GM18511 (cell line): ENCODE results near the gene KLHL6.
A peak's percentile ranks its signal among the peaks of the same experiment; 100 is the strongest.

Experiments
- ATAC-seq: cut with Tn5 transposase; IDR thresholded peaks from one replicate; pipeline ENCODE4 v1.9.1; 2021; ENCODE audit warnings: mild to moderate bottlenecking, moderate library complexity; ENCODE audit not compliant: unreplicated experiment

Gene KLHL6

GRCh38 chr3:183566880-183567279 lies 11.4 kb upstream of the KLHL6 start:
- no peak for ATAC-seq

- no peak for ATAC-seq
Observed at GRCh38 chr3:183564046-183564445, 8.5 kb upstream of the KLHL6 start.

DNA sequence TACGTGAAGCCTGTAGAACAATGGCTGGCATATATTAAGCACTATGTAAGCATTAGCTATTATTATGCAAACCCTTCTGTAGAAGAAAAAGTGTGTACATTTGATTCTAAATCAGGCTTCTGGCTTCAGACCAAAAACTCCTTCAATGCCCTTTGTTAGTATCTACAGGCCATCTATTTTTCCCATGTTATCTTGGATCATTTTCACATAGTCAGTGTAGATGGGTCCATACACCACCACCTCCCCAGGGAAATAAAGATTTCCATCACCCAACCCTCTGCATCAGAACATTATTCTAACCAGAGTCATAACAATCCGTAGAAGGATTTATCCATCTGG lies 8.0 kb upstream of the KLHL6 start:
- no peak for ATAC-seq

DNA sequence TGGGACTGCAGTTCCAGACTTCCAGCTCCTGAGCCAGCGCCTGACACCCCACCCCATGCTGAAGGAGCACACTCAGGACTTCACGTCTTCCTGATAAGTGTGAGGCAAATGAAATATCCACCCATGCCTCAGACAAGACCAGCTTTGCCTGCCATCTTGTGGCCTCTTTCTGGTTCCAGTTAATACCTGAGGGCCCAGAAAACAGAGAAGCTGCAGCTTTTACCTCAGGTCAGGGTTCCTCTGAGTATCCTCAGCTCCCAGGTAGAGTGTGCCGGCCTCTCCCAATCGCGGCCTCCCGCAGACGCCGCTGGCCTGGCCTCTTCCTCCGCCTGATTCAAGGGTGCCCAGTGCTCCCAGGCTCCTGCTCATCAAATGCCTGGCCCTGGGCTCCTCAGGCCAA lies 5.1 kb upstream of the KLHL6 start:
- ATAC-seq, result no peak

- ATAC-seq, result no peak
Observed at GRCh38 chr3:183558495-183558894, 3.0 kb upstream of the KLHL6 start.

- ATAC-seq, result no peak
Observed at GRCh38 chr3:183556722-183557121, 1.2 kb upstream of the KLHL6 start.

DNA sequence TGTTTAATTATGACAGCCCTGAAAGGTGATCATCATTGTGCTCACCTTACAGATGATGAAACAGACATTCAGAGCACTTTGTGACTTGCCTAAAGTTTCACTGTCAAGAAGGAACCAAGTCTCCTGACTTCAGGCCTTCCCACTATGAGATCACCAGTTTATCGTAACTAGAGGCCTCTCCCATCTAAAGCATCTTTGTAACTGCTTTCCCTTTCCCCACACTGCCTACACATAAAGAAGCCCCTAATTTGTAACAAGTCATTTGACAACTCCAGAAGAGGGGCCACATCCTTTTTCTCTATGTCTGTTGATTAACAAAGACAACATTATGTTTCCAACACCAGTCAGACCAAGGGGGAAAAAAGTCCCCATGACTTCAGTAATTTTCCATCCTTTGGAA lies 1.1 kb downstream of the KLHL6 start:
- no peak for ATAC-seq

- ATAC-seq, result no peak
Observed at GRCh38 chr3:183553334-183554026, 2.0 kb downstream of the KLHL6 start.

DNA sequence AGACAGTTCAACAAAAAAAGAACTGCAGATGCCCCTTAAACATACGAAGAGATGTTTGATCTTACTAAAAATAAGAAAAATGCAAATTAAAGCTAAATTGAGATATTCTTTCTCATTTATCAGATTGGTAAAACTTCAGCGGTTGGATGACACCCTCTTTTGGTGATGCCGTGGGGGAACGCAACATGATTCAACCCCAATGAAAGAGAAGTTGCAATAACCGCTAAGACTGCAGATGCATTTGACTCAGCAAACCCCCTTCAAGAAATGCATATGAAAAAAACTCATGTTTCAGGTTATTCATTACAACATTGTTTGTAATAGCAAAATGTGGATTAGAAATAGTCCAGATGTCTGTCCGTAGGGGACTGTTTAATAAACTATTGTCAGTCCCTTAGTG lies 3.6 kb downstream of the KLHL6 start:
- no peak for ATAC-seq

GRCh38 chr3:183548262-183548769 lies 7.2 kb downstream of the KLHL6 start:
- ATAC-seq, result no peak

DNA sequence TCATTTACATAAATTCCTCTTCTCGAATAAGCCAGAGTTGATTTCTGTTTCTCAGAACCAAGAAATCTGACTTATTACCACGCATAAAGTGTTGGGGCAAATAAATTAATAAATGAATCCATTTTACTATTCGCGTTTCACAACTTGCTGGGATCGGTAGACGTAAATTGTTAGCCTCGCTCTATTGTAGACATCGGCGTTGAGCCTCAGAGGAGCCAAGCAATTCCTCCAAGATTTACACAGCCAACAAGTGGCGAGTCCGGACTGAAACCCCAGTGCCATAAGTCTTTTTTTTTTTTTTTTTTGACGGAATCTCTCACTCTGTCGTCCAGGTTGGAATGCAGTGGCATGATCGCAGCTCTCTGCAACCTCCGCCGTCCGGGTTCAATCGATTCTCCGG lies 8.9 kb downstream of the KLHL6 start:
- ATAC-seq, result no peak

GRCh38 chr3:183545708-183546107 lies 9.8 kb downstream of the KLHL6 start:
- no peak for ATAC-seq

DNA sequence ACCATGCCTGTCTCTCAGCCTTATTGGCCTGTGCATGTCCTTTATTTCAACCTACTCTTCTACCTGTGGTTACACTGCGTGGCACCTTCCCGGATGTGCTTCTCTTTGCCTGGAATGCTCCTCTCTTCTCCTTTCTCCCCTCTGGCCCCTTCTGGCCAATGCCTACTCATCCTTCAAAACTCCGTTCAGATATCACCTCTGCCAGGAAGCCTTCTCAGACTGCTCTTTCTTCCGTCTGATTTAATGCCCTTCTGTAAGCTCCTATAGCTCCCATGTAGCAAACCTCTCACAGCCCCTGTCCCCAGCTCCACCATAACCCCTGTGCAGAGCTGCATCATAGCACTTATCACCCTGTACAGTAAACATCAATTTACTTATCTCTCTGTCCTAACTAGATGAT lies 13.2 kb downstream of the KLHL6 start:
- no peak for ATAC-seq

DNA sequence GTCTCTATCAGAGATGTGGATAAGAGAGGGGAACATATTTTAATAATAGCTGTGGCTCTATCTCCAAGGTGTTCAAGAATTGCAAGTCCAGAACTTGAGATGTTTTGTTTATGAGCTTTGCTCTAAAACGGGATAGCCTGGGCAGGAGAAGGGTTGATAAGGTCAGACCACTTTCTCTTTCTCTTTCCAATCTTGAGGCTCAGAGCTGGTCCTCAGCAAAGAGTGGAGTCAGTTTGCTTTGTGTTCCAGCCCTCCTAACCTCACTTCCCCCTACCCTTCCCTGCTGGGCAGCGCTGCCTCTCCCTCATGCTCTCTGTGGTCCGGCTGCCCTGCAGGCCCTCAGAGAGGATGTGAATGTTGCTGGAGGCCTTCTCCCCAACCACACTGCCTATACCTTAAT lies 13.8 kb downstream of the KLHL6 start:
- peak; percentile 35 for ATAC-seq

DNA sequence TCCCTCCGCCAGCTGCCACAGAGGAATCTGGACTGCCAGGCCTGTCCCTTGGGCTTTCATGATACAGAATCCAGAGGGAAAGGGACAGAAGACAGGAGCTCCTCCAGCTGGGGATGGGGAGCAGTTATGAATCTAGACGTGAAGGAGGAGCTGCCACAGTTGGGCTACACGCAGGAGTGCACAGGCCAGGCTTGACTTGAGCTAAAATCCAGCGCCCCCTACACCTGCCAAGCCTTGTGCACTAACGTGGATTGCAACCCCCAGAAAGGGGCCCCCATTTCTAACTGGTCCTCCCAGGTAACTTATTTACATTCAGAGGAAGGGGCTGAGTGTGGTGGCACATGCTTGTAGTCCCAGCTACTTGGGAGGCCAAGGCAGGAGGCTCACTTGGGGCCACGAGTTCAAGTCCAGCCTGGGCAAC lies 14.3 kb downstream of the KLHL6 start:
- ATAC-seq, result peak; percentile 23

DNA sequence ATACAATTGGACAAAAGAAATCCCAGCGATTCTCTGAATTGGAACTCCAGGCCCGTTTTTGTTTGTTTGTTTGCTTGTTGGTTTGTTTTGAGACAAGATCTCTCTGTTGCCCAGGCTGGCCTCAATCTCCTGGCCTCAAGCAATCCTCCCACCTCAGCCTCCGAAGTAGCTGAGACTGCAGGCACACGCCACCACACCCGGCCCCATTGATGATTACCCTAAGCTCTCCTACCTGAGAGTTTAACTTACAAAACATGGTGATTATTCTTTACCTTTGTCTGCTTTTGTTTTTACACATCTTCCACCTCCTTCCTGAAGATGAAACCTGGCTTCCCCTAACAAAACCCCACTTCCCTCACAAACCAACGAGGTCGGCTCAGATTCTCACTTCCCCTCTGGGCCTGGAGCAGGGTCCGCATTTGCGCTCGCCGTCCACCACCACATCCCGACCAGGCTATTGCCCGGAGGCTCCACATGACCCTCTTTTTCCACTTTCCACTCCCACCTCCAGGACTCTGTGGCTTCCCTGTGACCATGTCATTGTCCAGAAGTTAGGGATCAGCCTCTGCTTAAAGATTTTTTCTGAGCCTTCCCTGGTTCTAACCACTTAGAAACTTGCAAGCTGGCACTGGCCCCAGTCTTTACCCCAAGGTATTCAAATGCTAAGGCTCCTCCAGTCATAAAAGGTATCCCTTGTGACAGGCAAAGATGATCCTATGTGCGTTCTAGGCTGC lies 14.8 kb downstream of the KLHL6 start:
- peak; percentile 50 for ATAC-seq

DNA sequence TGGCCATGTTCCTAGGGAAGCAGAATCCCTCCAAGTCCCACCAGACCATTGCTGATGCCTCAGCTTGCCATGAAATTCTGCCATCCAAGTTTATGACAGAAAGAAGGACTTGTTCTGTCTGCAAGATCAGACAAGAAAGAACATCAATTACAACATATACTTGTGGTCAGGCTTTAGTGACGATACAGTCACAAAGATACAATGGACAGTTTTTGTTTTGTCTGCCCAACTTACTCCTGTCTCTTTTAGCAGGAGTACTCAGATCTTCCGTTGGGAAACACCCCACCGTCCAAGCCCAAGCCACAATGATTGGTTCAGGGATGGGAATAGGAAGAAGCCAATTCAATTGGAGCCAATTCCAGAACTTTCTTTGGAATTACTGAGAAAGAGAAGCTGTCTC lies 15.7 kb downstream of the KLHL6 start:
- no peak for ATAC-seq

DNA sequence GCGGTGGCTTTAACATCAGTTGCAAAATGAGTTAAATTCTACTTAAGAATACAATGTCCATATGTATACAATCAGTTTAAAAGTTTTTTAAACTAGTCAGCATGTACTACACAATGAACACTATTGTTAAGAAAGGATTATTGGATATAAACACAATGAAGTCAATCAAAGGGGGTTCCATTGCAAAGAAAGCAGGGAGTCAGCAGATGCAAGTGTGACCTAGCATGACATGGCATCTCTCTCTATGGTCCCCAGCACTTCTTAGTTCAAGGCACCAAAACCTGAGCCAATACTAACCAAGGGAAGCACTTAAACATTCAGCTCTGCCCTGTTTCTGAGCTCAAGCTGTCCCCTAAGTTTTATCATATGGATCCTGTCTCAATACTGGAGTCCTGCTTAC lies 17.0 kb downstream of the KLHL6 start:
- ATAC-seq, result no peak

DNA sequence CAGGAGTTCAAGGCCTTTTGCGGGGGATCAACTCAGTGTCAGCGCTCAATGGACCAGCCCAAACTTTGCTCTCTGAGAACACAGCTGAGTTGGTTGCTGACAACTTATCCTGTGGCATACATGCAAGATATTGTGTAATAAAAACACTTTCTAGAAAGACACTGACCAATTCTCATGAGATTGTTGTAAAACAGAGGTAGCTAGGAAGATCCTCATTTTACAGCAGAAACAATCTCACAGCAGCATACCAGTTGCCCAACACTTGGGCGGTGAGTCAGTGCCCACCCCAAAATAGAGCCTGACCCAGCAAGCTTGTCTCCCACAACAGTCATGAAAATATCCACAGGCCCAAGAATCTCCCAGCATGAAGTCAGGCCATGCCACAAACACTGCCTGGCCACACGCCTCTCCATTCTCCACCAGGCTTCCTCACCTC lies 18.2 kb downstream of the KLHL6 start:
- no peak for ATAC-seq

DNA sequence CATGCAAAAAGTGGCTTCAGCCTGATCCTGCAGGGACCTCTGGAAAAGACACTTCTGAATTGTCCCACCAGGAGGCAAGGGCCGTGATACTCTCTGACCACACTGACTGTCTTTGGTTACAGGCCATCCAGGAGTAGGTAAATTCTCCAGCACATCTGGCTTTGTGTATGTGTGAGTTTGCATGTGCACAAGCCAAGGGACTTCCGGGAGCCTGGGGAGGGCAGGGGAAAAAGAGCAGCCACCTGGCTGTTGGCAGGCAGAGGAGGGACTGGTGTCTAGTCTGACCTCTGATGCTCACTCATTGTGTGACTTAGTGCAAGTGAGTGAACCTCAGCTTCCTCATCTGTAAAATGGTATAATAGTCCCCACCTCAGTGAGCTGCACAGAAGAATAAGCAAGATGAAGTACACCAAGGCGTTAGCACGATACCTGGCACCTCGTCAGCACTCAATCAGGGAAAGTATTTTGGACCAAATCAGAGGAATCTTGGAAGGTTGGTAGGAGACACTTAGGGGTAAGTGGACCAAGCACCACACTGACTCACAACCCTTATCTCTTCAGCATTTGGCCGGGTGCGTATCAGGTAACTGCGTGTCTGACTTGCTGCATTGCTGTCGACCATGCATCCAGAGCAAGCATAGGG lies 19.1 kb downstream of the KLHL6 start:
- peak; percentile 67 for ATAC-seq

DNA sequence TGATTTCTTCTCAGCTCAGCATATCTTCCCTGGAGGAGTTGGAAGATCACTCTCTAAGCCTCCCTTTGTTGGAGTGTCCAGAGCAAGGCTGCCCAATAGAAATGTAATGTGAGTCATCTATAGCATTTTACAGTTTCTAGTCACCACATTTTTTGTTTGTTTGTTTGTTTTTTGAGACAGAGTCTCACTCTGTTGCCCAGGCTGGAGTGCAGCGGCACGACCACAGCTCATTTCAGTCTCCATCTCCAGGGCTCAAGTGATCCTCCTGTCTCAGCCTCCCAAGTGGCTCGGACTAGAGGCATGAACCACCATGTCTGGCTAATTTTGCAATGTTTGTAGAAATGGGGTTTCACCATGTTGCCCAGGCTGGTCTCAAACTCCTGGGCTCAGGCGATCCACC lies 21.3 kb downstream of the KLHL6 start:
- no peak for ATAC-seq
